ENCODE results near the gene BBX. TPM values are rescaled to one million over a fixed set of nuclear protein-coding genes. Genes with fewer than 3 reads are reported as not detected.
A peak's percentile ranks its signal among the peaks of the same experiment; 100 is the strongest.

BBX gene
- total and polyA plus RNA-seq, 4 donors = 4.7 to 25.1 (median 20.5) TPM

DNA sequence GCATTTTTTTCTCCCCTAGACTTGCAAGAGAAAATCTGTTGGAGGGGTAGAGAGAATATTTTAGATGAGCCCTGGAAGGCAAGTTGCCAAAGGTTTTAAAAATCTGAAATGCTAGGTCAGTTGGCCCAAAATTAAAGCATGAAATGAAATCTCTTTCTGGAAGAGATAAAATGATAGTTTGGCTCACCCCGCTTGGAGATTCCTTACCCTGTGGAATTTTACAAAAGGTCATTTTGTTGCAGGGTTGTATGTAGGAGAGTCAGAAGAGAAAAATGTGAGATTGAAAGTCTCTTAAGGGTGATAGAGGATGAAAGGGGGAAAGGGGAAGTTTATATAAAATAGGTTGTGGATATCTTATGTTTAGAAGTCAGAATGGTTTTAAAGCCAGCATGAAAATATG, 290.3 kb downstream of the BBX start:
- H3K9me3 ChIP-seq (ENCODE audit: control insufficient read depth in 4 of 4, low read length in 3 of 4) = no peaks in the 10 kb centered on the region
- no peaks in the 10 kb centered on the region for H3K27me3 ChIP-seq (ENCODE audit: control insufficient read depth in 4 of 4, insufficient read depth in 4 of 4, low read length in 3 of 4)
- H3K9ac ChIP-seq (ENCODE audit: low read depth in 1 of 2, low read length in 2 of 2) = no peak overlapping the region
- 70% methylated on average over 1 of the region's 1 CpG for WGBS
- H3K27ac ChIP-seq (ENCODE audit: low read depth in 1 of 2, low read length in 2 of 2) = no peak overlapping the region
- H3K4me3 ChIP-seq (ENCODE audit: low read depth in 1 of 3, low read length in 3 of 3) = no peak overlapping the region
- H3K36me3 ChIP-seq (ENCODE audit: control insufficient read depth in 4 of 4, insufficient read depth in 3 of 4, low read depth in 1 of 4, low read length in 3 of 4) = no peaks in the 10 kb centered on the region
- no peak for DNase-seq (ENCODE audit: low spot score)
- TF ChIP-seq NR2F2 (IDR thresholded peaks at IDR 0.05) (peak; percentile 25), SP1 (IDR thresholded peaks at IDR 0.05) (peak; percentile 27), FOXA1 (IDR thresholded peaks at IDR 0.05) (no peak), HNF4G (IDR thresholded peaks at IDR 0.05) (no peak), YY1 (IDR thresholded peaks at IDR 0.05) (no peak)
- peaks cover 0 to 13% (median 5%) of the 10 kb centered on the region in 4 donors for H3K4me1 ChIP-seq (ENCODE audit: control insufficient read depth in 4 of 4, insufficient read depth in 4 of 4, low read length in 3 of 4)

- Histone ChIP-seq H3K9ac (ENCODE audit: low read depth in 1 of 2, low read length in 2 of 2) (no peak overlapping the region), H3K36me3 (ENCODE audit: control insufficient read depth in 4 of 4, insufficient read depth in 3 of 4, low read depth in 1 of 4, low read length in 3 of 4) (no peaks in the 10 kb centered on the region), H3K27ac (ENCODE audit: low read depth in 1 of 2, low read length in 2 of 2) (no peak overlapping the region), H3K4me1 (ENCODE audit: control insufficient read depth in 4 of 4, insufficient read depth in 4 of 4, low read length in 3 of 4) (peaks cover 0 to 4% (median 1%) of the 10 kb centered on the region in 4 donors), H3K4me3 (ENCODE audit: low read depth in 1 of 3, low read length in 3 of 3) (no peak overlapping the region), H3K27me3 (ENCODE audit: control insufficient read depth in 4 of 4, insufficient read depth in 4 of 4, low read length in 3 of 4) (no peaks in the 10 kb centered on the region), H3K9me3 (ENCODE audit: control insufficient read depth in 4 of 4, low read length in 3 of 4) (no peaks in the 10 kb centered on the region)
- WGBS = 93% methylated on average over 6 of the region's 6 CpGs
- no peak for DNase-seq (ENCODE audit: low spot score)
- no peak for TF ChIP-seq HNF4A (conservative IDR thresholded peaks at IDR 0.05)
- no peak for TF ChIP-seq FOXA2 (IDR thresholded peaks at IDR 0.05)
- no peak for TF ChIP-seq GABPA (IDR thresholded peaks at IDR 0.05 in 1 of 2, conservative IDR thresholded peaks at IDR 0.05 in 1 of 2)
- TF ChIP-seq RXRA (IDR thresholded peaks at IDR 0.05) = no peak
- no peak for TF ChIP-seq HNF4G (IDR thresholded peaks at IDR 0.05)
- TF ChIP-seq FOXA1 (IDR thresholded peaks at IDR 0.05) = no peak
- TF ChIP-seq ATF3 (IDR thresholded peaks at IDR 0.05) = no peak
- no peak for TF ChIP-seq EGR1 (IDR thresholded peaks at IDR 0.05; ENCODE audit: low read depth in 2 of 2)
These were observed 293.3 kb downstream of the BBX start for GRCh38 chr3:107816107-107816506.

DNA sequence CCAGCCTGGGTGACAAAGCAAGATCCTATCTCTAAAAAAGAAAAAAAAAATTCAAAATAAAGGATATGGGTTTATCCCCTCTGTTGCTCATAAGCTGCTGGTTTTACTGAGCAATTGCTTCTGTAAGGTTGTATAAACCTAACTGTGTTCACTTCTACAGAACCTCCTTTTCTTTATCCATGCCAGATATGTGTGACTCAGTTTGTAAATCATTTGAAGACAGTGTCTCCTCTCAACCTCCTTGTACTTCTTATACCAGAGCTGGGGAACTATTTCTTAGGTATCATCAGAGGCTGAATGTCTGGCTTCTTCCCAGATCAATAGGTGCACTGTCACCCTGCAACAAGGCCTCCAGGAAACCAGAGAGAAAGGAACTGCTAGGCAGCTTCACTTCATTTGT, 294.3 kb downstream of the BBX start:
- DNase-seq (ENCODE audit: low spot score) = no peak

More for the DNA sequence above, 294.3 kb downstream of the BBX start:
- no peaks in the 10 kb centered on the region for H3K27me3 ChIP-seq (ENCODE audit: control insufficient read depth in 4 of 4, insufficient read depth in 4 of 4, low read length in 3 of 4)
- H3K27ac ChIP-seq (ENCODE audit: low read depth in 1 of 2, low read length in 2 of 2) = no peak overlapping the region
- no peaks in the 10 kb centered on the region for H3K36me3 ChIP-seq (ENCODE audit: control insufficient read depth in 4 of 4, insufficient read depth in 3 of 4, low read depth in 1 of 4, low read length in 3 of 4)
- no peaks in the 10 kb centered on the region for H3K9me3 ChIP-seq (ENCODE audit: control insufficient read depth in 4 of 4, low read length in 3 of 4)
- H3K4me1 ChIP-seq (ENCODE audit: control insufficient read depth in 4 of 4, insufficient read depth in 4 of 4, low read length in 3 of 4) = no peaks in the 10 kb centered on the region
- TF ChIP-seq ATF3 (IDR thresholded peaks at IDR 0.05) (no peak), HNF4A (conservative IDR thresholded peaks at IDR 0.05) (no peak), YY1 (IDR thresholded peaks at IDR 0.05) (no peak), NR2F2 (IDR thresholded peaks at IDR 0.05) (no peak), HNF4G (IDR thresholded peaks at IDR 0.05) (no peak), EGR1 (IDR thresholded peaks at IDR 0.05; ENCODE audit: low read depth in 2 of 2) (no peak), FOXA1 (IDR thresholded peaks at IDR 0.05) (no peak), TAF1 (conservative IDR thresholded peaks at IDR 0.05) (no peak), FOXA2 (IDR thresholded peaks at IDR 0.05) (no peak), SP1 (IDR thresholded peaks at IDR 0.05) (no peak)
- TF ChIP-seq, protein P1, sequence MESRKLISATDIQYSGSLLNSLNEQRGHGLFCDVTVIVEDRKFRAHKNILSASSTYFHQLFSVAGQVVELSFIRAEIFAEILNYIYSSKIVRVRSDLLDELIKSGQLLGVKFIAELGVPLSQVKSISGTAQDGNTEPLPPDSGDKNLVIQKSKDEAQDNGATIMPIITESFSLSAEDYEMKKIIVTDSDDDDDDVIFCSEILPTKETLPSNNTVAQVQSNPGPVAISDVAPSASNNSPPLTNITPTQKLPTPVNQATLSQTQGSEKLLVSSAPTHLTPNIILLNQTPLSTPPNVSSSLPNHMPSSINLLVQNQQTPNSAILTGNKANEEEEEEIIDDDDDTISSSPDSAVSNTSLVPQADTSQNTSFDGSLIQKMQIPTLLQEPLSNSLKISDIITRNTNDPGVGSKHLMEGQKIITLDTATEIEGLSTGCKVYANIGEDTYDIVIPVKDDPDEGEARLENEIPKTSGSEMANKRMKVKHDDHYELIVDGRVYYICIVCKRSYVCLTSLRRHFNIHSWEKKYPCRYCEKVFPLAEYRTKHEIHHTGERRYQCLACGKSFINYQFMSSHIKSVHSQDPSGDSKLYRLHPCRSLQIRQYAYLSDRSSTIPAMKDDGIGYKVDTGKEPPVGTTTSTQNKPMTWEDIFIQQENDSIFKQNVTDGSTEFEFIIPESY (IDR thresholded peaks at IDR 0.05) = no peak
- TF ChIP-seq, protein P2, sequence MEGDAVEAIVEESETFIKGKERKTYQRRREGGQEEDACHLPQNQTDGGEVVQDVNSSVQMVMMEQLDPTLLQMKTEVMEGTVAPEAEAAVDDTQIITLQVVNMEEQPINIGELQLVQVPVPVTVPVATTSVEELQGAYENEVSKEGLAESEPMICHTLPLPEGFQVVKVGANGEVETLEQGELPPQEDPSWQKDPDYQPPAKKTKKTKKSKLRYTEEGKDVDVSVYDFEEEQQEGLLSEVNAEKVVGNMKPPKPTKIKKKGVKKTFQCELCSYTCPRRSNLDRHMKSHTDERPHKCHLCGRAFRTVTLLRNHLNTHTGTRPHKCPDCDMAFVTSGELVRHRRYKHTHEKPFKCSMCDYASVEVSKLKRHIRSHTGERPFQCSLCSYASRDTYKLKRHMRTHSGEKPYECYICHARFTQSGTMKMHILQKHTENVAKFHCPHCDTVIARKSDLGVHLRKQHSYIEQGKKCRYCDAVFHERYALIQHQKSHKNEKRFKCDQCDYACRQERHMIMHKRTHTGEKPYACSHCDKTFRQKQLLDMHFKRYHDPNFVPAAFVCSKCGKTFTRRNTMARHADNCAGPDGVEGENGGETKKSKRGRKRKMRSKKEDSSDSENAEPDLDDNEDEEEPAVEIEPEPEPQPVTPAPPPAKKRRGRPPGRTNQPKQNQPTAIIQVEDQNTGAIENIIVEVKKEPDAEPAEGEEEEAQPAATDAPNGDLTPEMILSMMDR (IDR thresholded peaks at IDR 0.05; ENCODE audit: low read depth, low read length, missing input control) = no peak
- TF ChIP-seq, protein P3, sequence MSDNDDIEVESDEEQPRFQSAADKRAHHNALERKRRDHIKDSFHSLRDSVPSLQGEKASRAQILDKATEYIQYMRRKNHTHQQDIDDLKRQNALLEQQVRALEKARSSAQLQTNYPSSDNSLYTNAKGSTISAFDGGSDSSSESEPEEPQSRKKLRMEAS (IDR thresholded peaks at IDR 0.05) = no peak
- H3K4me3 ChIP-seq (ENCODE audit: low read depth in 1 of 3, low read length in 3 of 3) = no peak overlapping the region
- no peak overlapping the region for H3K9ac ChIP-seq (ENCODE audit: low read depth in 1 of 2, low read length in 2 of 2)
